ENCODE data around the gene LRRC25.

GRCh38 chr19:18393836-18394235, 3.6 kb downstream of the LRRC25 start:
- TF ChIP-seq CTCF (IDR thresholded peaks at IDR 0.05) (no peak), POLR2A (IDR thresholded peaks at IDR 0.05) (peak in 1 of 3 donors; percentile 11)

Data from body of pancreas (tissue), 4 donors.